ENCODE data around the gene CMTM6. TPM values are rescaled to one million over a fixed set of nuclear protein-coding genes. Genes with fewer than 3 reads are reported as not detected.
A peak's percentile ranks its signal among the peaks of the same experiment; 100 is the strongest.

Gene CMTM6
- total RNA-seq, 1 donor from 2014 or later: 83.7 TPM

DNA sequence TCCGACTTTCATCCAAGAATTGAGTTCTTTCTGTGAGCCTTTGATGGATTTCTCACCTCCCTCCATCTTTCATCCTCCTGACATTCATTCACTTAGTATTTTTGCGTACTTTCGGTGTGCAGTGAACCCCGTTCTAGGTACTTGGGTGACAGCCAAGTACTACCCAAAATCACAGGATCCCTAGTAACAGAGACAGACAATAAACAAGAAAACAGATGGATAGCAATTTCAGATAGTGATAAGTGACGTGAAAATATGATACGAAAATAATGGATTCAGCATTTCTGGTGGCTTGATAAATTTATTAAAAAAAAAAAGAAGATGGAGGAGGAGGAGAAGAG is 264 bp upstream of the CMTM6 start:
- Histone ChIP-seq H3K4me3 (ENCODE audit: low read depth, low read length) (peak overlapping the region; percentile 66), H3K36me3 (ENCODE audit: control insufficient read depth, insufficient read depth, low read length) (no peaks in the 10 kb centered on the region), H3K27me3 (ENCODE audit: control insufficient read depth, insufficient read depth, low read length) (no peaks in the 10 kb centered on the region)
- DNase-seq (ENCODE audit: low read depth): no peak
- TF ChIP-seq CTCF (IDR thresholded peaks at IDR 0.05; ENCODE audit: insufficient read depth, low read length, poor library complexity, severe bottlenecking): no peak

DNA sequence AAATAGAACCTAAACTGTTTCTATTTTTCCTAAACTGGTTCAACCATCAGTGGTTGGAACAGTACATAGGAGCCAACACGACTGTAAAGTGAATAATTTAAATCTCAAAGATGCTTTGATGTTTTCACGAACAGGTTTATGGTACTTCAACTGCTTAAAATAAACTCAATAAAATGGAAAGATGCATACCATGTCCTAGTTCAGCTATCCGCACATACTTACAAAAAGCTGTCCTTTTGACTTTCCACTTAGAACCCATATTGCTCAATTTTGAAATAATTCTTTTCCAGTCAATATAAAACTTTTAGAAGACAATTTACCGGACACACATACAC is 902 bp downstream of the CMTM6 start:
- no peaks in the 10 kb centered on the region for H3K36me3 ChIP-seq (ENCODE audit: control insufficient read depth, insufficient read depth, low read length)
- DNase-seq (ENCODE audit: low read depth): no peak
- H3K4me3 ChIP-seq (ENCODE audit: low read depth, low read length): peak overlapping the region; percentile 66
- no peak for TF ChIP-seq CTCF (IDR thresholded peaks at IDR 0.05; ENCODE audit: insufficient read depth, low read length, poor library complexity, severe bottlenecking)
- H3K27me3 ChIP-seq (ENCODE audit: control insufficient read depth, insufficient read depth, low read length): no peaks in the 10 kb centered on the region

DNA sequence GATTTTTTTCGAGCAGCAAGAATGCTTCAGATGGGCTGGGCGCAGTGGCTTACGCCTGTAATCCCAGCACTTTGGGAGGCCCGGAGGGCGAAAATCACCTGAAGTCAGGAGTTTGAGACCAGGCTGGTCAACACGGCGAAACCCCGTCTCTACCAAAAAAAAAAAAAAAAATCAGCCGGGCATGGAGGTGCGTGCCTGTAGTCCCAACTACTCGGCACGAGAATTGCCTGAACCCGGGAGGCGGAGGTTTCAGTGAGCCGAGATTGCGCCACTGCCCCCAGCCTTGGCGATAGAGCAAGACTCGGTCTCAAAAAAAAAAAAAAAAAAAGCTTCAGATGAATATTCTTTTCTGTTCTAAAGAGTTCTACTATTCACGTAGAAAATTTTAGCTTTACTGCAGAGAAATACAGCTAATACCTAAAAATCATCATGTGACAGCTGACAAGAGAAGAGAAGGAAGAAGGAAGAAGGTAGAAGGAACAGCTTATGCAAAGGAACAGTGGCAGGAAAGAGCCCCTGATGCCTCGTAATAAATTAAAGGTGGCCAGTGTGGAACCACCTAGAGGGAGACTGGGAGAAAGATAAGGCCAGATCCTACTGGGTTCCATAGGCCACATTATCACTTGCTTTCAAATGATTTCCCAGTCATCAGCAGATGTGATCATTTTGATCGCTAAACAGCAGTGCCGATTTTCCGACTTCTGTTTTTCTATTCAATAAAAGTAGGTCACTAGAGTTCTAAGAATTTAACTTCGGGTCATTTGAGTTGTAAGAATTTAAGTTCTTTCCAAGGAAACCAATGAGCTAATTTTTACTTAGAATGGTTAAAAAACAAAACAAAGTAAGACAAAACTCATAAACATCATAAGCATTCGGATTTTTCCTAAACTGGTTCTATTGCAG is 1.5 kb downstream of the CMTM6 start:
- H3K36me3 ChIP-seq (ENCODE audit: control insufficient read depth, insufficient read depth, low read length): no peaks in the 10 kb centered on the region
- no peaks in the 10 kb centered on the region for H3K27me3 ChIP-seq (ENCODE audit: control insufficient read depth, insufficient read depth, low read length)
- no peak for TF ChIP-seq CTCF (IDR thresholded peaks at IDR 0.05; ENCODE audit: insufficient read depth, low read length, poor library complexity, severe bottlenecking)
- no peak for DNase-seq (ENCODE audit: low read depth)
- H3K4me3 ChIP-seq (ENCODE audit: low read depth, low read length): peak overlapping the region; percentile 66

- Histone ChIP-seq H3K4me3 (ENCODE audit: low read depth, low read length) (no peak overlapping the region), H3K36me3 (ENCODE audit: control insufficient read depth, insufficient read depth, low read length) (no peaks in the 10 kb centered on the region), H3K27me3 (ENCODE audit: control insufficient read depth, insufficient read depth, low read length) (no peaks in the 10 kb centered on the region)
- DNase-seq (ENCODE audit: low read depth): no peak
- TF ChIP-seq CTCF (IDR thresholded peaks at IDR 0.05; ENCODE audit: insufficient read depth, low read length, poor library complexity, severe bottlenecking): no peak
Measured at GRCh38 chr3:32500231-32500630, 2.4 kb downstream of the CMTM6 start.

DNA sequence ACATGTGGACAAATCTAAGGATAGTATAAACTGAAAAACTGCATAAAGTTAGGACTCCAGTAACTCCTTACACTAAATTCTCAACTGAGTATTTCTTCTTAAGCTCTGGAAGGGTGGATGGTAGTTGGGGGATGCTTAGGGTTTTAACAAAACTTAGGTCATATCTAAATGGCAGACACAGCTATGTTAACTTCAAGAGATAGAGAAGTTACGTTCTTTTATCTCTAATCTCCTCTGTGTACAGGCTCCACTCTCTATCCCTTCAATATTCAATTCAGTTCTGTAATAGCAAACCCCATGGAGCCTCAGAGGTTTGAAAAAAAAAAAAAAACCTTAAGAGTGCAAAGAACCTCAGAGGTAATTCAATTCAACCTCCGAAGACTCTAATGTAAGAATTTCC is 3.1 kb downstream of the CMTM6 start:
- TF ChIP-seq CTCF (IDR thresholded peaks at IDR 0.05; ENCODE audit: insufficient read depth, low read length, poor library complexity, severe bottlenecking): no peak
- no peak overlapping the region for H3K4me3 ChIP-seq (ENCODE audit: low read depth, low read length)

GRCh38 chr3:32498992-32499391 is 3.7 kb downstream of the CMTM6 start:
- no peak for DNase-seq (ENCODE audit: low read depth)
- Histone ChIP-seq H3K4me3 (ENCODE audit: low read depth, low read length) (no peak overlapping the region), H3K27me3 (ENCODE audit: control insufficient read depth, insufficient read depth, low read length) (no peaks in the 10 kb centered on the region), H3K36me3 (ENCODE audit: control insufficient read depth, insufficient read depth, low read length) (no peaks in the 10 kb centered on the region)
- TF ChIP-seq CTCF (IDR thresholded peaks at IDR 0.05; ENCODE audit: insufficient read depth, low read length, poor library complexity, severe bottlenecking): no peak

More for the DNA sequence above, 3.1 kb downstream of the CMTM6 start:
- no peak for DNase-seq (ENCODE audit: low read depth)
- no peaks in the 10 kb centered on the region for H3K27me3 ChIP-seq (ENCODE audit: control insufficient read depth, insufficient read depth, low read length)
- no peaks in the 10 kb centered on the region for H3K36me3 ChIP-seq (ENCODE audit: control insufficient read depth, insufficient read depth, low read length)
